ENCODE data around the gene DGLUCY.

Gene DGLUCY

DNA sequence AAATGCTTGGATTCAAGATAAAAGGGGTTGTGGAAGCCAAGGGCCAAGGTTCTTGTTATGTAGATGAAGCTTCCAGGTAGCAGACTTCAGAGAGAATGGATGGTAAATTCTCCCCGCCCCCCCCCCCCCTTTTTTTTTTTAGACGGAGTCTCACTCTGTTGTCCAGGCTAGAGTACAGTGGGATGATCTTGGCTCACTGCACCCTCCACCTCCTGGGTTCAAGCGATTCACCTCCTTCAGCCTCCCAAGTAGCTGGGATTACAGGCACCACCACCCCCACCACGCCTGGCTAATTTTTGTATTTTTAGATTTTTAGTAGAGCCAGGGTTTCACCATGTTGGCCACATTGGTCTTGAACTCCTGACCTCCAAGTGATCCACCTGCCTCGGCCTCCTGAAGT, 4.1 kb downstream of the DGLUCY start:
- H3K9ac ChIP-seq (ENCODE audit: low read length), result no peak overlapping the region
- H2BK120ac ChIP-seq (ENCODE audit: insufficient read depth, low read length, poor library complexity), result no peak overlapping the region
- H2BK5ac ChIP-seq (ENCODE audit: low read depth, low read length, poor library complexity), result peak overlapping the region; percentile 25
- H3K4me1 ChIP-seq (ENCODE audit: control insufficient read depth in 1 of 2, insufficient read depth in 2 of 2, low read length in 2 of 2), result peaks cover 21 to 25% of the 10 kb centered on the region in 2 experiments
- WGBS (ENCODE audit: extremely low coverage, insufficient coverage, insufficient read length), result no CpG with 5 or more reads among the region's 5 CpGs
- H3K9me3 ChIP-seq (ENCODE audit: insufficient read depth, low read depth, low read length), result no peaks in the 10 kb centered on the region
- peaks cover 15% of the 10 kb centered on the region for H3K79me1 ChIP-seq (ENCODE audit: low read length)
- no peak overlapping the region for H3K4me2 ChIP-seq (ENCODE audit: low read length)
- H3K27me3 ChIP-seq (ENCODE audit: insufficient read depth, low read length), result no peaks in the 10 kb centered on the region
- H3K27ac ChIP-seq (ENCODE audit: low read depth, low read length), result no peak overlapping the region
- H3K36me3 ChIP-seq (ENCODE audit: control insufficient read depth in 1 of 2, insufficient read depth in 2 of 2, low read length in 2 of 2), result no peaks in the 10 kb centered on the region
- H3K14ac ChIP-seq (ENCODE audit: low read length), result no peak overlapping the region
- no peak overlapping the region for H2AFZ ChIP-seq (ENCODE audit: insufficient read depth, low read length, poor library complexity)
- no peak overlapping the region for H3K4ac ChIP-seq (ENCODE audit: low read depth, low read length)
- peak overlapping the region; percentile 10 for H2BK12ac ChIP-seq (ENCODE audit: low read length)
- peaks cover 2% of the 10 kb centered on the region for H3K79me2 ChIP-seq (ENCODE audit: control insufficient read depth, insufficient read depth, low read length, poor library complexity)
- H4K91ac ChIP-seq (ENCODE audit: low read depth, low read length), result no peak overlapping the region
- no peak overlapping the region for H4K12ac ChIP-seq (ENCODE audit: low read depth, low read length)
- H2AK5ac ChIP-seq (ENCODE audit: low read length), result no peak overlapping the region
- H3K18ac ChIP-seq (ENCODE audit: low read length), result no peak overlapping the region
- H4K8ac ChIP-seq (ENCODE audit: low read depth, low read length), result no peak overlapping the region
- no peak for DNase-seq
- no peak overlapping the region for H3K4me3 ChIP-seq (ENCODE audit: low read depth, low read length)
- no peak overlapping the region for H3K23ac ChIP-seq (ENCODE audit: low read length)

DNA sequence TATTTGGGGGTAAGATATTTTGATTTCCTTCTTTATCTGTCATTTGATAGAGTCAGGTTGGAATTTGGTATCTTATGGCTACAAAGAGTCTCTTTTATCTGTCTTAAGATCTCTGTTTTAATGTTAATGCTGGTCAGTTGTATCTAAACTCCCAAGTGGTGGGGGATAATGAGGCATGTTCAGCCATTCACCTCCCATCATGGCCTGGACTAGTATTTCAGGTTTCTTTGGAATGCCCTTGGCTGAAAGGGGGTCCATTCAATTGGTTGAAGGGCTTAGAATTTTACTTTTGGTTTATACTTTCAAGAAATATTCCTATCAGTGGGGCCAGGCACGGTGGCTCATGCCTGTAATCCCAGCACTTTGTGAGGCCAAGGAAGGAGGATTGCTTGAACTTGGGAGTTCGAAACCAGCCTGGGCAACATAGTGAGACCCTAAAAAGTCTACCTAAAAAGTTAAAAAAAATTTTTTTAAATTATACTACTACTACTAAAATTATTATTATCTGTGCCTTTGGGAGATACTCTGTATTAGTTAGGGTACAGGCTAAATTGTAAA, 4.7 kb downstream of the DGLUCY start:
- Histone ChIP-seq H3K23ac (ENCODE audit: low read length) (no peak overlapping the region), H4K91ac (ENCODE audit: low read depth, low read length) (no peak overlapping the region), H2BK5ac (ENCODE audit: low read depth, low read length, poor library complexity) (no peak overlapping the region), H2BK12ac (ENCODE audit: low read length) (no peak overlapping the region), H2AK5ac (ENCODE audit: low read length) (no peak overlapping the region), H3K4me1 (ENCODE audit: control insufficient read depth in 1 of 2, insufficient read depth in 2 of 2, low read length in 2 of 2) (peaks cover 21 to 23% of the 10 kb centered on the region in 2 experiments), H3K36me3 (ENCODE audit: control insufficient read depth in 1 of 2, insufficient read depth in 2 of 2, low read length in 2 of 2) (no peaks in the 10 kb centered on the region), H3K18ac (ENCODE audit: low read length) (no peak overlapping the region), H2AFZ (ENCODE audit: insufficient read depth, low read length, poor library complexity) (no peak overlapping the region), H3K9me3 (ENCODE audit: insufficient read depth, low read depth, low read length) (no peaks in the 10 kb centered on the region), H3K79me2 (ENCODE audit: control insufficient read depth, insufficient read depth, low read length, poor library complexity) (peaks cover 2% of the 10 kb centered on the region), H3K79me1 (ENCODE audit: low read length) (peaks cover 15% of the 10 kb centered on the region), H3K27me3 (ENCODE audit: insufficient read depth, low read length) (no peaks in the 10 kb centered on the region), H4K12ac (ENCODE audit: low read depth, low read length) (no peak overlapping the region), H3K14ac (ENCODE audit: low read length) (no peak overlapping the region), H3K27ac (ENCODE audit: low read depth, low read length) (no peak overlapping the region), H3K4me2 (ENCODE audit: low read length) (no peak overlapping the region), H3K9ac (ENCODE audit: low read length) (no peak overlapping the region), H3K4me3 (ENCODE audit: low read depth, low read length) (no peak overlapping the region), H2BK120ac (ENCODE audit: insufficient read depth, low read length, poor library complexity) (no peak overlapping the region), H4K8ac (ENCODE audit: low read depth, low read length) (no peak overlapping the region), H3K4ac (ENCODE audit: low read depth, low read length) (no peak overlapping the region)
- WGBS (ENCODE audit: extremely low coverage, insufficient coverage, insufficient read length), result no CpG with 5 or more reads among the region's 2 CpGs
- peak in 1 of 2 donors; percentile 56 for DNase-seq

DNA sequence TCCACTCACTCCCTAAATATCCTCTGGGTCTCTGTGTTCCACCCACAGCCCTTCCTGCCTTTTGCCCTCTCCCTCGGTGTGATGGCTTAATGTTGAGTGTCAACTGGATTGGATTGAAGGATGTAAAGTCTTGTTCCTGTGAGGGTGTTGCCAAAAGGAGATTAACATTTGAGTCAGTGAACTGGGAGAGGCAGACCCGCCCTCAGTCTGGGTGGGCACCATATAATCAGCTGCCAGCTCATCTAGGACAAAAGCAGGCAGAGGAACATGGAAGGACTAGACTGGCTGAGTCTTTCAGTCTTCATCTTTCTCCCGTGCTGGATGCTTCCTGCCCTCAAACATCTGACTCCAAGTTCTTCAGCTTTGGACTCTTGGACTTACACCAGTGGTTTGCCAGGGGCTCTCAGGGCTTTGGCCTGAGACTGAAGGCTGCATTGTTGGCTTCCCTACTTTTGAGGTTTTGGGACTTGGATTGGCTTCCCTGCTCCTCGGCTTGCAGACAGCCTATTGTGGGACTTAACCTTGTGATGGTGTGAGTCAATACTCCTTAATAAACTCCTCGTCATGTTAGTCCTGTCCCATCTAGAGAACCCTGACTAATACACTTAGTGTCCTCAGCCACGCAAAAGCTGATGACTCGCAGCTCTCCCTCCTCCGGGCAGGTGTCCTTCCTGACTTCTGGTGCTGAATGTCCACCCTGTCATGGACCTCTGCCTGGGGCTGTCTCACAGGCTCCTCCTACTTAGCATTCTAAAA, 5.9 kb downstream of the DGLUCY start:
- Histone ChIP-seq H3K27me3 (ENCODE audit: insufficient read depth, low read length) (no peaks in the 10 kb centered on the region), H3K79me1 (ENCODE audit: low read length) (peaks cover 5% of the 10 kb centered on the region), H2BK5ac (ENCODE audit: low read depth, low read length, poor library complexity) (no peak overlapping the region), H3K4me1 (ENCODE audit: control insufficient read depth in 1 of 2, insufficient read depth in 2 of 2, low read length in 2 of 2) (peaks cover 10 to 15% of the 10 kb centered on the region in 2 experiments), H2BK12ac (ENCODE audit: low read length) (no peak overlapping the region), H2BK120ac (ENCODE audit: insufficient read depth, low read length, poor library complexity) (no peak overlapping the region), H2AK5ac (ENCODE audit: low read length) (no peak overlapping the region), H3K79me2 (ENCODE audit: control insufficient read depth, insufficient read depth, low read length, poor library complexity) (no peaks in the 10 kb centered on the region), H3K18ac (ENCODE audit: low read length) (no peak overlapping the region), H4K12ac (ENCODE audit: low read depth, low read length) (no peak overlapping the region), H3K4ac (ENCODE audit: low read depth, low read length) (no peak overlapping the region), H2AFZ (ENCODE audit: insufficient read depth, low read length, poor library complexity) (no peak overlapping the region), H3K9ac (ENCODE audit: low read length) (no peak overlapping the region), H3K14ac (ENCODE audit: low read length) (peak overlapping the region; percentile 11), H3K27ac (ENCODE audit: low read depth, low read length) (no peak overlapping the region), H3K23ac (ENCODE audit: low read length) (no peak overlapping the region), H3K4me3 (ENCODE audit: low read depth, low read length) (no peak overlapping the region), H3K4me2 (ENCODE audit: low read length) (no peak overlapping the region), H4K8ac (ENCODE audit: low read depth, low read length) (no peak overlapping the region), H4K91ac (ENCODE audit: low read depth, low read length) (no peak overlapping the region), H3K36me3 (ENCODE audit: control insufficient read depth in 1 of 2, insufficient read depth in 2 of 2, low read length in 2 of 2) (no peaks in the 10 kb centered on the region), H3K9me3 (ENCODE audit: insufficient read depth, low read depth, low read length) (no peaks in the 10 kb centered on the region)
- peak; percentile 53 to 73 for DNase-seq
- WGBS (ENCODE audit: extremely low coverage, insufficient coverage, insufficient read length), result no CpG with 5 or more reads among the region's 8 CpGs

DNA sequence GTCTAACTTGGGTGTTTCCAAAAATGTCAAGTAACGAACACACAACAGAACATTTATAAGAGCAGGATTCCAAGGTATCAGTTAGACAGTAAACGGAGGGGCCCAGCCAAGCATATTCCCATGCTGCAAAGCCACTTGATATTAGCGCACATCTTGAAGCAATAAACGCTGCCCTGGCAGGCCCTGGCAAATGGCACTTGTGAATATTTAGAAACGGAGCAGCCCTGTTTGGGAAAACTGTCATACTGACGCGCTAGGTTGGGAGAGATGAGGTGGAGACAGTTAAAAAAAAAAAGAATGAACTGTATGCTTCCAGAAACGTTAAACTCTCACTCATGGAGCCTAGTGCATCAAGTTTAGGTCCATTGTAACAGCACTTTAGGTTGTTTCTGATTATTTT, 9.3 kb downstream of the DGLUCY start:
- H3K4me1 ChIP-seq (ENCODE audit: control insufficient read depth in 1 of 2, insufficient read depth in 2 of 2, low read length in 2 of 2), result peaks cover 13 to 15% of the 10 kb centered on the region in 2 experiments
- no peak for DNase-seq
- no peak overlapping the region for H4K91ac ChIP-seq (ENCODE audit: low read depth, low read length)
- no peak overlapping the region for H4K8ac ChIP-seq (ENCODE audit: low read depth, low read length)
- H3K27ac ChIP-seq (ENCODE audit: low read depth, low read length), result no peak overlapping the region
- H3K18ac ChIP-seq (ENCODE audit: low read length), result no peak overlapping the region
- no peak overlapping the region for H4K12ac ChIP-seq (ENCODE audit: low read depth, low read length)
- no peak overlapping the region for H3K4me2 ChIP-seq (ENCODE audit: low read length)
- H3K79me1 ChIP-seq (ENCODE audit: low read length), result peaks cover 13% of the 10 kb centered on the region
- no peak overlapping the region for H2BK5ac ChIP-seq (ENCODE audit: low read depth, low read length, poor library complexity)
- H3K36me3 ChIP-seq (ENCODE audit: control insufficient read depth in 1 of 2, insufficient read depth in 2 of 2, low read length in 2 of 2), result no peaks in the 10 kb centered on the region
- no peak overlapping the region for H2BK120ac ChIP-seq (ENCODE audit: insufficient read depth, low read length, poor library complexity)
- WGBS (ENCODE audit: extremely low coverage, insufficient coverage, insufficient read length), result no CpG with 5 or more reads among the region's 8 CpGs
- no peak overlapping the region for H2BK12ac ChIP-seq (ENCODE audit: low read length)
- H3K4ac ChIP-seq (ENCODE audit: low read depth, low read length), result no peak overlapping the region
- no peak overlapping the region for H2AFZ ChIP-seq (ENCODE audit: insufficient read depth, low read length, poor library complexity)
- no peaks in the 10 kb centered on the region for H3K79me2 ChIP-seq (ENCODE audit: control insufficient read depth, insufficient read depth, low read length, poor library complexity)
- no peak overlapping the region for H3K23ac ChIP-seq (ENCODE audit: low read length)
- no peak overlapping the region for H3K9ac ChIP-seq (ENCODE audit: low read length)
- H3K14ac ChIP-seq (ENCODE audit: low read length), result no peak overlapping the region
- H2AK5ac ChIP-seq (ENCODE audit: low read length), result no peak overlapping the region
- no peaks in the 10 kb centered on the region for H3K27me3 ChIP-seq (ENCODE audit: insufficient read depth, low read length)
- no peak overlapping the region for H3K4me3 ChIP-seq (ENCODE audit: low read depth, low read length)
- peaks cover 4% of the 10 kb centered on the region for H3K9me3 ChIP-seq (ENCODE audit: insufficient read depth, low read depth, low read length)

Data from trophoblast cell (in vitro differentiated cells and primary cell).